Right lobe of liver (tissue), 4 donors: Measurements from ENCODE around the gene OLA1.

Source experiments
- POLR2A ChIP-seq: fragments of 450-650 bp; IDR thresholded peaks from one replicate; pipeline ENCODE4 v1.6.1; 2017; ENCODE audit warnings: antibody characterized with exemption, mild to moderate bottlenecking
- TF ChIP-seq, protein P1 (sequence below), 4 donors: fragments of 200-600 bp in 3 of 4; fragments of 450-650 bp in 1 of 4; IDR thresholded peaks; one replicate each; pipeline versions ENCODE4 v1.5.1 to v1.8.0; 2016 to 2022; ENCODE audit warnings: antibody characterized with exemption in 4 of 4, mild to moderate bottlenecking in 2 of 4
- donor health status: DM: no; HTN: no; CAD: no.
- donor health status: DM: no; HTN: no; CAD: no.
- donor health status: DM: no; HTN: yes; CAD: no.

DNA sequence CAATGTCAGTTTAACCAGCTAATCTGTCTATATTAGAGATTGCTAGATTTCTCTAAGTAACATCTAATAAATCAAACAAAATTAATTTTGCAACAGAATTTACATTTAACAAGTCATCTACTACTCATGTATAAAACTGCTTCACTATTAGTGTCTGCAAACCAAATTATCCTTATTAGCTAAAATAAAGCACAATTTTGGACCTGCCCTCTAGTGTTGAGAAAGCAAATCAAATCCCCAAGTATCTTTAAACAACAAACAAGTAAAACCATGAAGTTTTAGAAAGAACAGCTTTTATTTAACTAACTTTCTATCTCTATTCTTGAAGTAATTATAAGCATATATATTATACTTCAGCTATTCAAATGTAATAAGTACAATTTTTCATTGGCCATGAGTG, 170.1 kb downstream of the OLA1 start:
- TF ChIP-seq, protein P1, sequence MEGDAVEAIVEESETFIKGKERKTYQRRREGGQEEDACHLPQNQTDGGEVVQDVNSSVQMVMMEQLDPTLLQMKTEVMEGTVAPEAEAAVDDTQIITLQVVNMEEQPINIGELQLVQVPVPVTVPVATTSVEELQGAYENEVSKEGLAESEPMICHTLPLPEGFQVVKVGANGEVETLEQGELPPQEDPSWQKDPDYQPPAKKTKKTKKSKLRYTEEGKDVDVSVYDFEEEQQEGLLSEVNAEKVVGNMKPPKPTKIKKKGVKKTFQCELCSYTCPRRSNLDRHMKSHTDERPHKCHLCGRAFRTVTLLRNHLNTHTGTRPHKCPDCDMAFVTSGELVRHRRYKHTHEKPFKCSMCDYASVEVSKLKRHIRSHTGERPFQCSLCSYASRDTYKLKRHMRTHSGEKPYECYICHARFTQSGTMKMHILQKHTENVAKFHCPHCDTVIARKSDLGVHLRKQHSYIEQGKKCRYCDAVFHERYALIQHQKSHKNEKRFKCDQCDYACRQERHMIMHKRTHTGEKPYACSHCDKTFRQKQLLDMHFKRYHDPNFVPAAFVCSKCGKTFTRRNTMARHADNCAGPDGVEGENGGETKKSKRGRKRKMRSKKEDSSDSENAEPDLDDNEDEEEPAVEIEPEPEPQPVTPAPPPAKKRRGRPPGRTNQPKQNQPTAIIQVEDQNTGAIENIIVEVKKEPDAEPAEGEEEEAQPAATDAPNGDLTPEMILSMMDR (IDR thresholded peaks at IDR 0.05) = peak; percentile 33 to 41 (median 38)
- TF ChIP-seq POLR2A = no peak
